Neural cell (in vitro differentiated cells): ENCODE measurements around the gene RPS3. TPM values are rescaled to one million over a fixed set of nuclear protein-coding genes. Genes with fewer than 3 reads are reported as not detected.

Source experiments
- H2AFZ ChIP-seq: fragments of 200-600, 300-800 bp; sonication (generic), shearing (Covaris generic); 2 replicates; pipeline ENCODE4 v1.6.0; 2014; ENCODE audit warnings: low read depth, mild to moderate bottlenecking, antibody characterized with exemption, low read length, moderate library complexity
- H3F3A ChIP-seq: fragments of 200-600 bp; shearing (Covaris generic); 2 replicates; pipeline ENCODE4 v1.6.1; 2016; ENCODE audit warnings: mild to moderate bottlenecking, moderate library complexity, mixed read lengths, antibody characterized with exemption, low read length; ENCODE audit not compliant: insufficient read depth, poor library complexity, severe bottlenecking
- H3K27ac ChIP-seq: fragments of 200-600, 300-800 bp; sonication (generic), shearing (Covaris generic); 2 replicates; pipeline ENCODE4 v1.5.1; 2014; ENCODE audit warnings: mild to moderate bottlenecking, low read length, moderate library complexity
- H3K27me3 ChIP-seq: fragments of 300-800, 200-600 bp; sonication (generic), shearing (Covaris generic); 2 replicates; pipeline ENCODE4 v1.6.0; 2014; ENCODE audit warnings: mild to moderate bottlenecking, low read depth, low read length, moderate library complexity; ENCODE audit not compliant: insufficient read depth
- H3K36me3 ChIP-seq: fragments of 300-800, 200-600 bp; sonication (generic), shearing (Covaris generic); 2 replicates; pipeline ENCODE4 v1.5.1; 2014; ENCODE audit warnings: mild to moderate bottlenecking, antibody characterized with exemption, low read length, moderate library complexity; ENCODE audit not compliant: insufficient read depth
- H3K4me2 ChIP-seq: fragments of 300-800, 200-600 bp; sonication (generic), shearing (Covaris generic); 2 replicates; pipeline ENCODE4 v1.6.0; 2014; ENCODE audit warnings: mild to moderate bottlenecking, low read length
- H3K4me3 ChIP-seq: fragments of 300-800, 200-600 bp; sonication (generic), shearing (Covaris generic); 2 replicates; pipeline ENCODE4 v1.5.1; 2014; ENCODE audit warnings: mild to moderate bottlenecking, low read length, moderate library complexity
- H3K79me2 ChIP-seq: fragments of 200-600 bp; shearing (Covaris generic); replicated peaks from 2 replicates; pipeline ENCODE4 v1.6.0; 2014; ENCODE audit warnings: mild to moderate bottlenecking, low read length, moderate library complexity; ENCODE audit not compliant: insufficient read depth
- H3K9ac ChIP-seq: fragments of 300-800, 200-600 bp; sonication (generic), shearing (Covaris generic); 2 replicates; pipeline ENCODE4 v1.6.1; 2016; ENCODE audit warnings: mild to moderate bottlenecking, low read length, mixed read lengths
- H3K9me2 ChIP-seq: fragments of 200-600 bp; shearing (Covaris generic); 2 replicates; pipeline ENCODE4 v1.6.1; 2016; ENCODE audit warnings: mild to moderate bottlenecking, low read length, mixed read lengths; ENCODE audit not compliant: insufficient read depth
- H3K9me3 ChIP-seq: fragments of 200-600, 300-800 bp; sonication (generic), shearing (Covaris generic); 2 replicates; pipeline ENCODE4 v1.6.1; 2016; ENCODE audit warnings: mild to moderate bottlenecking, mixed run types, low read length, moderate library complexity, mixed read lengths
- H4K20me1 ChIP-seq: fragments of 200-600 bp; shearing (Covaris generic); 2 replicates; pipeline ENCODE4 v1.6.1; 2016; ENCODE audit warnings: mild to moderate bottlenecking, mixed run types; ENCODE audit not compliant: insufficient read depth
- CTCF ChIP-seq: fragments of 450-650 bp; IDR thresholded peaks from 2 replicates; pipeline ENCODE4 v1.5.1; 2014; ENCODE audit warnings: antibody characterized with exemption, mild to moderate bottlenecking, moderate library complexity; ENCODE audit not compliant: poor library complexity, severe bottlenecking
- EP300 ChIP-seq: fragments of 450-650 bp; conservative IDR thresholded peaks from 2 replicates; pipeline ENCODE4 v1.6.1; 2014; ENCODE audit warnings: antibody characterized with exemption, mild to moderate bottlenecking, moderate library complexity; ENCODE audit not compliant: poor library complexity, severe bottlenecking
- EZH2 ChIP-seq: fragments of 200-600, 300-800 bp; shearing (Covaris generic), sonication (generic); IDR thresholded peaks from 2 replicates; pipeline ENCODE4 v1.6.1; 2014; ENCODE audit warnings: antibody characterized with exemption, low read length, borderline replicate concordance, mild to moderate bottlenecking; ENCODE audit not compliant: insufficient read depth, poor library complexity, severe bottlenecking
- MXI1 ChIP-seq: fragments of 450-650 bp; conservative IDR thresholded peaks from 2 replicates; pipeline ENCODE4 v1.6.1; 2014; ENCODE audit warnings: antibody characterized with exemption, mild to moderate bottlenecking; ENCODE audit not compliant: poor library complexity, severe bottlenecking
- POLR2AphosphoS5 ChIP-seq: IDR thresholded peaks from 2 replicates; pipeline ENCODE4 v1.6.1; 2012
- RAD21 ChIP-seq: fragments of 450-650 bp; conservative IDR thresholded peaks from 2 replicates; pipeline ENCODE4 v1.6.1; 2014; ENCODE audit warnings: antibody characterized with exemption, mild to moderate bottlenecking, moderate library complexity
- SMC3 ChIP-seq: fragments of 450-650 bp; conservative IDR thresholded peaks from 2 replicates; pipeline ENCODE4 v1.6.1; 2014; ENCODE audit warnings: antibody characterized with exemption, mild to moderate bottlenecking, moderate library complexity; ENCODE audit not compliant: poor library complexity
- TAF1 ChIP-seq: IDR thresholded peaks from 2 replicates; pipeline ENCODE4 v1.6.1; 2012; ENCODE audit warnings: low read depth
- polyA plus RNA-seq: library from polyadenylated mRNA; depleted of rRNA; stranded (reverse); fragments of >200 nt; gene quantifications from 2 replicates; pipeline ENCODE4 v1.2.3, GENCODE V29; 2014
- TF ChIP-seq, protein P1 (sequence below): IDR thresholded peaks from 2 replicates; pipeline ENCODE4 v1.6.1; 2012; ENCODE audit warnings: borderline replicate concordance

Gene RPS3
- polyA plus RNA-seq, 1 donor from 2014 or later = 1,440 TPM

DNA sequence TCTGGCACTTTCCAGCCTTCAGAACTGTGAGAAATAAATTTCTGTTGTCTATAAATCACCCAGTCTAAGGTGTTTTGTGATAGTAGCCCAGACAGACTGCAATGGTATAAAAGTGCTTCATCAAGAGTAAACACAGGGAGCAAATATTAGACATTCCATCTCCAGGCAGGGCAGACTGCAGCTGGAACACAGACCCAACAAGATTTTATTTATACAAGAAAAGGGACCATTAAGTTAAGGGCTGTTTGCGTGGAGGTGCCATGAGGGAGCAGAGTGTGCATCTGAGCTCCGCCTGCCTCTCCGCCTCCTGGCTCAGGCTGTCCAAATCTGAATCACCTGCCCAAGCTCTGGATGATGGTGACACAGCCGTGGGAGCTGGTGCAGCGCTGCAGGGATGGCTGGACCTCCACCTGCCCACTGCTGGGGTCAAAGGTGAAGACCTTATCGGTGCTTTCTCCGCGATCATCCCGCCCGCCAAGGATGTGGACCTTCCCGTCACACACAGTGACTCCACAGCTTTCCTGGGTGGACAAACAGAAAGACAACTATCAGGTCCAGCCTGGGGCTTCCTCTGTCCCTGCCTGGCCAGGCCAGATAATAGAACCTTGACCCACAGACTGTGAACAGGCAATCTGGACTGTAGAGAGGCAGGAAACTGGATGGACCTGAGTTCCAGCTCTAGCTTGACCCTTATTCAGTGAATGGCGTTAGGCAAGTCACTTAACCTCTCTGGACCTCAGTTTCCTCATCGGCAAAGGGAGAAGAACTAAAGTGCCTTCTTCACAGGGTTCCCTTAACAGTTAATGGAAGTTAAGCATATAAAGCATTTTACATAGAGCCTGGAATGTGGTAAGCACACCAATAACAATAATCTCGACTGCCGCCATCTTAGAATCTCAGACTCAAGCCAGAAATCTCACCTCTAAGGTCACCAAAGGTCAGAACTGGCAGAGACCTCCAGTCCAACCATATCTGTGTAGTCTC, 23.2 kb downstream of the RPS3 start:
- Histone ChIP-seq H3F3A (no peaks in the 10 kb centered on the region), H4K20me1 (no peaks in the 10 kb centered on the region), H3K27me3 (no peaks in the 10 kb centered on the region), H3K9me2 (no peaks in the 10 kb centered on the region), H3K9ac (no peak overlapping the region), H3K9me3 (no peaks in the 10 kb centered on the region), H3K4me3 (no peak overlapping the region), H2AFZ (no peak overlapping the region), H3K4me2 (no peak overlapping the region), H3K27ac (no peak overlapping the region), H3K79me2 (no peaks in the 10 kb centered on the region), H3K36me3 (no peaks in the 10 kb centered on the region)
- TF ChIP-seq SMC3 (no peak), EP300 (no peak), EZH2 (no peak), RAD21 (no peak), CTCF (no peak), MXI1 (no peak), TAF1 (no peak)
- TF ChIP-seq, protein P1, sequence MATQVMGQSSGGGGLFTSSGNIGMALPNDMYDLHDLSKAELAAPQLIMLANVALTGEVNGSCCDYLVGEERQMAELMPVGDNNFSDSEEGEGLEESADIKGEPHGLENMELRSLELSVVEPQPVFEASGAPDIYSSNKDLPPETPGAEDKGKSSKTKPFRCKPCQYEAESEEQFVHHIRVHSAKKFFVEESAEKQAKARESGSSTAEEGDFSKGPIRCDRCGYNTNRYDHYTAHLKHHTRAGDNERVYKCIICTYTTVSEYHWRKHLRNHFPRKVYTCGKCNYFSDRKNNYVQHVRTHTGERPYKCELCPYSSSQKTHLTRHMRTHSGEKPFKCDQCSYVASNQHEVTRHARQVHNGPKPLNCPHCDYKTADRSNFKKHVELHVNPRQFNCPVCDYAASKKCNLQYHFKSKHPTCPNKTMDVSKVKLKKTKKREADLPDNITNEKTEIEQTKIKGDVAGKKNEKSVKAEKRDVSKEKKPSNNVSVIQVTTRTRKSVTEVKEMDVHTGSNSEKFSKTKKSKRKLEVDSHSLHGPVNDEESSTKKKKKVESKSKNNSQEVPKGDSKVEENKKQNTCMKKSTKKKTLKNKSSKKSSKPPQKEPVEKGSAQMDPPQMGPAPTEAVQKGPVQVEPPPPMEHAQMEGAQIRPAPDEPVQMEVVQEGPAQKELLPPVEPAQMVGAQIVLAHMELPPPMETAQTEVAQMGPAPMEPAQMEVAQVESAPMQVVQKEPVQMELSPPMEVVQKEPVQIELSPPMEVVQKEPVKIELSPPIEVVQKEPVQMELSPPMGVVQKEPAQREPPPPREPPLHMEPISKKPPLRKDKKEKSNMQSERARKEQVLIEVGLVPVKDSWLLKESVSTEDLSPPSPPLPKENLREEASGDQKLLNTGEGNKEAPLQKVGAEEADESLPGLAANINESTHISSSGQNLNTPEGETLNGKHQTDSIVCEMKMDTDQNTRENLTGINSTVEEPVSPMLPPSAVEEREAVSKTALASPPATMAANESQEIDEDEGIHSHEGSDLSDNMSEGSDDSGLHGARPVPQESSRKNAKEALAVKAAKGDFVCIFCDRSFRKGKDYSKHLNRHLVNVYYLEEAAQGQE = no peak

DNA sequence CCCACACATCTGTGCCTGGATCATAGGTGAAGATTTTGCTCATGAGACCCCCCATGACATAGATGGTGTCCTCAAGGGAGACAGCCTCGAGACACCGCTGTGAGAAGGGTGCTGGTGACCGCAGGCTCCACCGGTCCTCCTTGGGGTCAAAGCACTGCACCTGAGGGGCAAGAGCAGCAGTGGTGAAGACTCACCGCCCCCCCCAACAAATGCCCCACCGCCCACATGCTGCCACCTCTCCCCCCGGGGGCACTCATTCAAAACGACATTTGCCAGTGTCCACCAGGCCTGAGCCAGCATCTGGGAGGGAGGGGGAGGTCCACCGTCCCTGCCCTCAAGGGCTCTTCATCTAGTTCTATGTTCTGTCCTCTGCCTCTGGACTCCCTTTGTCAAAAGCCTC, 24.4 kb downstream of the RPS3 start:
- H3K9me3 ChIP-seq = no peaks in the 10 kb centered on the region
- no peaks in the 10 kb centered on the region for H4K20me1 ChIP-seq
- H3K4me3 ChIP-seq = peak overlapping the region; percentile 8
- no peak overlapping the region for H2AFZ ChIP-seq
- peak overlapping the region; percentile 74 for H3K27ac ChIP-seq
- H3K36me3 ChIP-seq = no peaks in the 10 kb centered on the region
- no peaks in the 10 kb centered on the region for H3K79me2 ChIP-seq
- H3K9me2 ChIP-seq = no peaks in the 10 kb centered on the region
- no peak overlapping the region for H3K4me2 ChIP-seq
- H3K9ac ChIP-seq = peak overlapping the region; percentile 45
- TF ChIP-seq EZH2 (no peak), POLR2AphosphoS5 (no peak), MXI1 (no peak), TAF1 (no peak), EP300 (no peak)
- H3K27me3 ChIP-seq = no peaks in the 10 kb centered on the region
- no peaks in the 10 kb centered on the region for H3F3A ChIP-seq
